Loucy (cell line): ENCODE results near the gene BTBD9.

Experiments
- EZH2phosphoT487 ChIP-seq: fragments of 200-600 bp; IDR thresholded peaks from 2 replicates; pipeline ENCODE4 v1.6.1; 2018; ENCODE audit warnings: antibody characterized with exemption, mild to moderate bottlenecking, moderate library complexity, borderline replicate concordance
- TF ChIP-seq, protein P1 (sequence below): fragments of 200-600 bp; sonication (generic); conservative IDR thresholded peaks from 2 replicates; pipeline ENCODE4 v1.5.1; 2014; ENCODE audit warnings: mild to moderate bottlenecking, antibody characterized with exemption, low read length

DNA sequence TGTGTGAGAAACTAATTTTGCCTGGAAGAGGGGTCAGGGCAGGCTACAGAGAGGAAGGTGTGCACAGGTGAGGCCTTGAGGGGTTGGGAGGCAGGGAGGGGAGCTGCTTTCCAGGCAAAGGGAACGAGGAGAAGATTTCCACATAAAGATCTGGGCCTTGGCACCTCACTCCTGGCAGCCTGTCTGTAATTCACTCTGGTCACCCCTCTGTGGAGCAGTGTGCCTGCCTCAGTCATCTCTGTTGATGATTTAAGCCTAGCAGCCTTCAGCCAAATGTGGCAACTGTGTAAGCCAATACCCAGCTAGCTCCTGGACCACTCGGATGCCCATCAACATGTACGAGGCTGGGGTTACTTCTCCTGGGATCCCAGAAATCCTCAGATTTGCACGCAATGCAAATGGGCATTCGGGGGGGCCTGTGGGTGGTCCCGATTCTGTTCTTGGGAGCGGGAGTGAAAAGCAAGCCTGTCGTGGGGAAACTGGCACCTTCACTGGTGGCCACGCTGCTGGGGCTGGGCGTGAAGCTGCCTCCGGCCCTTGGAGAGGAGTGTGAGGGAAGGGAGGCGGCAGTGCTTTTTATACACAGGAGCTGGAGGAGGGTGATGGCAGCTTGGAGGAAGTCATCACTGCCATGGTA is 459.8 kb downstream of the BTBD9 start:
- TF ChIP-seq, protein P1, sequence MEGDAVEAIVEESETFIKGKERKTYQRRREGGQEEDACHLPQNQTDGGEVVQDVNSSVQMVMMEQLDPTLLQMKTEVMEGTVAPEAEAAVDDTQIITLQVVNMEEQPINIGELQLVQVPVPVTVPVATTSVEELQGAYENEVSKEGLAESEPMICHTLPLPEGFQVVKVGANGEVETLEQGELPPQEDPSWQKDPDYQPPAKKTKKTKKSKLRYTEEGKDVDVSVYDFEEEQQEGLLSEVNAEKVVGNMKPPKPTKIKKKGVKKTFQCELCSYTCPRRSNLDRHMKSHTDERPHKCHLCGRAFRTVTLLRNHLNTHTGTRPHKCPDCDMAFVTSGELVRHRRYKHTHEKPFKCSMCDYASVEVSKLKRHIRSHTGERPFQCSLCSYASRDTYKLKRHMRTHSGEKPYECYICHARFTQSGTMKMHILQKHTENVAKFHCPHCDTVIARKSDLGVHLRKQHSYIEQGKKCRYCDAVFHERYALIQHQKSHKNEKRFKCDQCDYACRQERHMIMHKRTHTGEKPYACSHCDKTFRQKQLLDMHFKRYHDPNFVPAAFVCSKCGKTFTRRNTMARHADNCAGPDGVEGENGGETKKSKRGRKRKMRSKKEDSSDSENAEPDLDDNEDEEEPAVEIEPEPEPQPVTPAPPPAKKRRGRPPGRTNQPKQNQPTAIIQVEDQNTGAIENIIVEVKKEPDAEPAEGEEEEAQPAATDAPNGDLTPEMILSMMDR = no peak
- TF ChIP-seq EZH2phosphoT487 = no peak
